Esophagus squamous epithelium (tissue), 4 donors: ENCODE data around the gene CLDN15.

ENCODE experiments used
- POLR2A ChIP-seq, 4 donors: fragments of 450-650 bp; IDR thresholded peaks; one replicate each; pipeline ENCODE4 v1.6.1; 2017; ENCODE audit warnings: antibody characterized with exemption in 4 of 4, mild to moderate bottlenecking in 4 of 4, moderate library complexity in 3 of 4
- TF ChIP-seq, protein P1 (sequence below), 6 experiments: fragments of 450-650 bp in 4 of 6; fragments of 200-600 bp in 2 of 6; sonication (generic) in 2 of 6; IDR thresholded peaks; one replicate each; pipeline ENCODE4 v1.5.1; 2016 to 2019; ENCODE audit warnings: antibody characterized with exemption in 6 of 6, mild to moderate bottlenecking in 4 of 6, moderate library complexity in 4 of 6

DNA sequence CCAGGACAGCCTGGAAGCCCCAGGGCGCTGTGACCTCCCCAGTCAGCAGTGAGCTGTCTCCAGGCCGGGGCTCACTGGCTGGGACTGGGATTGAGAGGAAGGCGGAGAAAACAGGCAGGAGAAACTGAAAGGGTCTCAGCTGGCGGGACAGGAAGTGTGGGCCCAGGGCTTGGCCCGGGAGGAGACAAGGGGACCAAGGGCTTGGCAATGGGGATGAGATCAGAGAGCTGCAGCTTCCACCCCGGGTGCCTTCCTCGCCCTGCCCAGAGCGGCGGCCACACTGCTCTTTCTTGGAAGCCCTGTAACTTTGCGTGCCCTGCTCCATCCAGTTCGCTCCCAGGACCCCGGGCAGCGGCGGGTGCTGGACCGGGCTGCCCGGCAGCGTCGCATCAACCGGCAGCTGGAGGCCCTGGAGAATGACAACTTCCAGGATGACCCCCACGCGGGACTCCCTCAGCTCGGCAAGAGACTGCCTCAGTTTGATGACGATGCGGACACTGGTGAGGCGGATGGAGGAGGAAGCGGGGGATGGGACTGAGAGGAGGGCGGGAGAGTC, 15.2 kb downstream of the CLDN15 start:
- TF ChIP-seq, protein P1, sequence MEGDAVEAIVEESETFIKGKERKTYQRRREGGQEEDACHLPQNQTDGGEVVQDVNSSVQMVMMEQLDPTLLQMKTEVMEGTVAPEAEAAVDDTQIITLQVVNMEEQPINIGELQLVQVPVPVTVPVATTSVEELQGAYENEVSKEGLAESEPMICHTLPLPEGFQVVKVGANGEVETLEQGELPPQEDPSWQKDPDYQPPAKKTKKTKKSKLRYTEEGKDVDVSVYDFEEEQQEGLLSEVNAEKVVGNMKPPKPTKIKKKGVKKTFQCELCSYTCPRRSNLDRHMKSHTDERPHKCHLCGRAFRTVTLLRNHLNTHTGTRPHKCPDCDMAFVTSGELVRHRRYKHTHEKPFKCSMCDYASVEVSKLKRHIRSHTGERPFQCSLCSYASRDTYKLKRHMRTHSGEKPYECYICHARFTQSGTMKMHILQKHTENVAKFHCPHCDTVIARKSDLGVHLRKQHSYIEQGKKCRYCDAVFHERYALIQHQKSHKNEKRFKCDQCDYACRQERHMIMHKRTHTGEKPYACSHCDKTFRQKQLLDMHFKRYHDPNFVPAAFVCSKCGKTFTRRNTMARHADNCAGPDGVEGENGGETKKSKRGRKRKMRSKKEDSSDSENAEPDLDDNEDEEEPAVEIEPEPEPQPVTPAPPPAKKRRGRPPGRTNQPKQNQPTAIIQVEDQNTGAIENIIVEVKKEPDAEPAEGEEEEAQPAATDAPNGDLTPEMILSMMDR (IDR thresholded peaks at IDR 0.05): no peak
- no peak for TF ChIP-seq POLR2A (IDR thresholded peaks at IDR 0.05)
